WTC11 (cell line): ENCODE measurements around the gene DGCR2. TPM values are rescaled to one million over a fixed set of nuclear protein-coding genes. Genes with fewer than 3 reads are reported as not detected.

ENCODE experiments used
- ATAC-seq: fragments of 200-7000 bp; cut with Tn5 transposase; 2 replicates; pipeline ENCODE4 v1.10.0; 2021; ENCODE audit warnings: mild to moderate bottlenecking, moderate library complexity
- CTCF ChIA-PET: fragments of 300-600 bp; sonication (Branson Sonifier 250); formaldehyde crosslinking; loops from one replicate; lab custom pipeline; 2021; ENCODE audit warnings: antibody characterized with exemption; lab: Charles Lee
- POLR2A ChIA-PET: fragments of 350-600 bp; sonication (Branson Sonifier 250); formaldehyde crosslinking; loops from one replicate; lab custom pipeline; 2021; ENCODE audit warnings: antibody characterized with exemption; lab: Charles Lee
- DNase-seq: peaks from one replicate; pipeline ENCODE4 v3.0.0; 2021; ENCODE audit warnings: low spot score
- H3K27ac Mint-ChIP-seq: 2 replicates; pipeline ENCODE4 v1.8.0; 2021; ENCODE audit warnings: mixed read lengths
- H3K27me3 Mint-ChIP-seq: 2 replicates; pipeline ENCODE4 v1.8.0; 2021; ENCODE audit warnings: low read depth, mild to moderate bottlenecking, moderate library complexity, mixed read lengths
- H3K36me3 Mint-ChIP-seq: 2 replicates; pipeline ENCODE4 v1.8.0; 2021; ENCODE audit warnings: mixed read lengths
- H3K4me1 Mint-ChIP-seq: 2 replicates; pipeline ENCODE4 v1.8.0; 2022; ENCODE audit warnings: mixed read lengths
- H3K4me3 Mint-ChIP-seq: 2 replicates; pipeline ENCODE4 v1.8.0; 2021; ENCODE audit warnings: mild to moderate bottlenecking, moderate library complexity, mixed read lengths
- H3K9me3 Mint-ChIP-seq: 2 replicates; pipeline ENCODE4 v1.8.0; 2021; ENCODE audit warnings: mixed read lengths
- CREM ChIP-seq: sonication (generic); formaldehyde crosslinking; IDR thresholded peaks from 2 replicates; pipeline ENCODE4 v1.8.1; 2022; ENCODE audit warnings: mild to moderate bottlenecking, missing genetic modification reagents, moderate library complexity
- ELF4 ChIP-seq: sonication (generic); formaldehyde crosslinking; IDR thresholded peaks from 2 replicates; pipeline ENCODE4 v1.8.1; 2022; ENCODE audit warnings: low read depth, mild to moderate bottlenecking, moderate library complexity, missing genetic modification reagents
- FOXJ3 ChIP-seq: sonication (generic); formaldehyde crosslinking; IDR thresholded peaks from 2 replicates; pipeline ENCODE4 v1.9.0; 2021; ENCODE audit warnings: missing genetic modification reagents, mild to moderate bottlenecking, borderline replicate concordance
- GRHL2 ChIP-seq: fragments of 250-450 bp; sonication (Bioruptor Pico); IDR thresholded peaks from 2 replicates; pipeline ENCODE4 v1.8.0; 2022; ENCODE audit warnings: mild to moderate bottlenecking, moderate library complexity; ENCODE audit not compliant: insufficient replicate concordance, severe bottlenecking
- MYBL2 ChIP-seq: sonication (generic); formaldehyde crosslinking; IDR thresholded peaks from 2 replicates; pipeline ENCODE4 v1.8.1; 2023; ENCODE audit warnings: mild to moderate bottlenecking, moderate library complexity, missing genetic modification reagents
- OVOL2 ChIP-seq: fragments of 250-450 bp; sonication (Bioruptor Pico); IDR thresholded peaks from 2 replicates; pipeline ENCODE4 v1.9.0; 2021; ENCODE audit warnings: mild to moderate bottlenecking, borderline replicate concordance
- RELA ChIP-seq: sonication (generic); formaldehyde crosslinking; IDR thresholded peaks from 2 replicates; pipeline ENCODE4 v1.8.1; 2022; ENCODE audit warnings: missing genetic modification reagents, mild to moderate bottlenecking, borderline replicate concordance
- RORB ChIP-seq: fragments of 250-450 bp; sonication (Bioruptor Pico); IDR thresholded peaks from 2 replicates; pipeline ENCODE4 v1.9.0; 2021; ENCODE audit warnings: mild to moderate bottlenecking
- TEAD4 ChIP-seq: sonication (generic); formaldehyde crosslinking; IDR thresholded peaks from 2 replicates; pipeline ENCODE4 v1.8.0; 2022; ENCODE audit warnings: mild to moderate bottlenecking, missing genetic modification reagents
- ZNF138 ChIP-seq: sonication (generic); formaldehyde crosslinking; conservative IDR thresholded peaks from 2 replicates; pipeline ENCODE4 v1.8.1; 2022; ENCODE audit warnings: mild to moderate bottlenecking, moderate library complexity, missing genetic modification reagents
- ZNF219 ChIP-seq: sonication (generic); formaldehyde crosslinking; IDR thresholded peaks from 2 replicates; pipeline ENCODE4 v1.8.0; 2023; ENCODE audit warnings: missing genetic modification reagents, mild to moderate bottlenecking, borderline replicate concordance
- ZNF416 ChIP-seq: fragments of 250-450 bp; sonication (Bioruptor Pico); IDR thresholded peaks from 2 replicates; pipeline ENCODE4 v1.9.0; 2021; ENCODE audit warnings: mild to moderate bottlenecking, inconsistent platforms
- total RNA-seq: library from RNA; stranded (reverse); gene quantifications from 3 replicates; pipeline ENCODE4 v1.2.3, GENCODE V29; 2021
- TF ChIP-seq, protein P1 (sequence below): sonication (generic); formaldehyde crosslinking; conservative IDR thresholded peaks from 2 replicates; pipeline ENCODE4 v1.8.1; 2022; ENCODE audit warnings: mild to moderate bottlenecking, missing genetic modification reagents
- TF ChIP-seq, protein P2 (sequence below): sonication (generic); formaldehyde crosslinking; IDR thresholded peaks from 2 replicates; pipeline ENCODE4 v1.8.0; 2022; ENCODE audit warnings: mild to moderate bottlenecking, missing genetic modification reagents
- TF ChIP-seq, protein P3 (sequence below): fragments of 200-600 bp; IDR thresholded peaks from 2 replicates; pipeline ENCODE4 v1.8.0; 2022; ENCODE audit warnings: antibody characterized with exemption
- TF ChIP-seq, protein P4 (sequence below): fragments of 250-450 bp; sonication (Bioruptor Pico); conservative IDR thresholded peaks from 2 replicates; pipeline ENCODE4 v1.9.0; 2021; ENCODE audit warnings: mild to moderate bottlenecking
- TF ChIP-seq, protein P5 (sequence below): sonication (generic); formaldehyde crosslinking; IDR thresholded peaks from 2 replicates; pipeline ENCODE4 v1.8.1; 2023; ENCODE audit warnings: mild to moderate bottlenecking, missing genetic modification reagents, moderate library complexity
- TF ChIP-seq, protein P6 (sequence below): fragments of 250-450 bp; sonication (Bioruptor Pico); IDR thresholded peaks from 2 replicates; pipeline ENCODE4 v1.9.0; 2021; ENCODE audit warnings: moderate library complexity, mild to moderate bottlenecking, inconsistent platforms, borderline replicate concordance
- TF ChIP-seq, protein P7 (sequence below): sonication (generic); formaldehyde crosslinking; IDR thresholded peaks from 2 replicates; pipeline ENCODE4 v1.8.1; 2022; ENCODE audit warnings: missing genetic modification reagents, borderline replicate concordance
- TF ChIP-seq, protein P8 (sequence below): fragments of 250-450 bp; sonication (Bioruptor Pico); IDR thresholded peaks from 2 replicates; pipeline ENCODE4 v1.8.0; 2021; ENCODE audit warnings: mild to moderate bottlenecking

The DGCR2 gene
- total RNA-seq, 1 experiment from 2014 or later: 64.2 TPM

DNA sequence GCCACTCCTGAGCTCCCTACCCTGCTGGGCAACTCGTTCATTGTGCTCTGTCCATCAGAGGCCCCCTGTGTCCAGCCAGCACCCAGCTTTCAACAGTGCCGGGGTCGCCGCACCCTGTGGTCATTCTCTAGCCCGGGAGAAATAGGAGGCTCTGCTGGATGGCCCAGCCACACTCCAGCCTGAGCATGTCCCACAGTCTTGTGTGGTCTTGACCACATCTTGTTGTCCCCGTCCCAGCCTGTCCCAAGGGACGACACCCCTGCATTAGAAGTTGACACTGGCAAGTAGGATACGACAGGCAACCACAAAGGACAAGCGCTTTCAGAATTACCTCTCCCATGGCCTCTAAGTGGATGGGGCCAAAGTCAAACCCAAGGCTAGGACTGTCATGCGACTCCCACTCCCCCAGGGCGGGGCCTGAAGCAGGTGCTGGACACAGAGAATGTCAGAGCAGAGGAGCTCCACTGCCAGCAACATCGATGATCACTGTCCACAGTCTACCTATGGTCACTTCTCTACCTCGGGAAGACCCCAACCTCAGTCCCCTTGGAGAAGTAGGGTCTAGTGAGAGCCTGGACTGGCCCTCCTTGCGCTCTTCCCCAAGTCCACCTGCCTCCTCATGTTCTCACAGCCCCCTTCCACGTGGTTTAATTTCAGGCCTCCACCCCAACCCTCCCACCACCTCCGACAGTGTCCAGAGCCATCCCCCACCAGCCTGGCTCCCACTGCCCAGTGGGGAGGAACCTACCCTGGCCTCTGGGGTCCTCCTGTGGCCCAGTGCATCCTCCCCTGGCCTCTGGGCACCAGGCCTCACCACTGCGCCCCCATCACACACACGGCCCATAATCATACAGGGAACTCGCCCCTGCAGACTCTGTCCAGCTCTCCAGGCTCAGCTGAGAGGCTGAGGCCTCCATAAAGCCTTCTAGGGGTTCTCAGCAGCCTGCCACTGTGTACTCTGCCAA, 4.4 kb upstream of the DGCR2 start:
- Mint-ChIP-seq H3K36me3 (0 out of 2 replicates have a peak, but pooled peaks cover 2% of the 10 kb centered on the region), H3K27me3 (no peaks in the 10 kb centered on the region; the same call in 1 of the 2 replicates), H3K4me3 (no peak overlapping the region), H3K9me3 (no peaks in the 10 kb centered on the region), H3K4me1 (peaks cover 9% of the 10 kb centered on the region), H3K27ac (no peak overlapping the region)
- CTCF ChIA-PET: interaction anchor here (1.0 to 1.6 kb wide), 2 partner anchors 18 to 53 kb away, joined by 3 to 7 read pairs; partner anchors contain the start of gene ESS2
- DNase-seq (no peak), ATAC-seq (no peak)
- POLR2A ChIA-PET: interaction anchor here (0.6 kb wide), 1 partner anchor 23 kb away, joined by 4 read pairs; no protein-coding TSS in a partner anchor
- TF ChIP-seq GRHL2 (CRISPR knock-in tag) (no peak), ELF4 (CRISPR knock-in tag) (no peak), ZNF138 (CRISPR knock-in tag) (no peak), FOXJ3 (CRISPR knock-in tag) (no peak), RELA (CRISPR knock-in tag) (no peak), TEAD4 (CRISPR knock-in tag) (no peak), RORB (CRISPR knock-in tag) (no peak)
- TF ChIP-seq, protein P1, sequence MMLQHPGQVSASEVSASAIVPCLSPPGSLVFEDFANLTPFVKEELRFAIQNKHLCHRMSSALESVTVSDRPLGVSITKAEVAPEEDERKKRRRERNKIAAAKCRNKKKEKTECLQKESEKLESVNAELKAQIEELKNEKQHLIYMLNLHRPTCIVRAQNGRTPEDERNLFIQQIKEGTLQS (CRISPR knock-in tag): no peak
- TF ChIP-seq, protein P2, sequence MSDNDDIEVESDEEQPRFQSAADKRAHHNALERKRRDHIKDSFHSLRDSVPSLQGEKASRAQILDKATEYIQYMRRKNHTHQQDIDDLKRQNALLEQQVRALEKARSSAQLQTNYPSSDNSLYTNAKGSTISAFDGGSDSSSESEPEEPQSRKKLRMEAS (CRISPR knock-in tag): no peak
- TF ChIP-seq, protein P3, sequence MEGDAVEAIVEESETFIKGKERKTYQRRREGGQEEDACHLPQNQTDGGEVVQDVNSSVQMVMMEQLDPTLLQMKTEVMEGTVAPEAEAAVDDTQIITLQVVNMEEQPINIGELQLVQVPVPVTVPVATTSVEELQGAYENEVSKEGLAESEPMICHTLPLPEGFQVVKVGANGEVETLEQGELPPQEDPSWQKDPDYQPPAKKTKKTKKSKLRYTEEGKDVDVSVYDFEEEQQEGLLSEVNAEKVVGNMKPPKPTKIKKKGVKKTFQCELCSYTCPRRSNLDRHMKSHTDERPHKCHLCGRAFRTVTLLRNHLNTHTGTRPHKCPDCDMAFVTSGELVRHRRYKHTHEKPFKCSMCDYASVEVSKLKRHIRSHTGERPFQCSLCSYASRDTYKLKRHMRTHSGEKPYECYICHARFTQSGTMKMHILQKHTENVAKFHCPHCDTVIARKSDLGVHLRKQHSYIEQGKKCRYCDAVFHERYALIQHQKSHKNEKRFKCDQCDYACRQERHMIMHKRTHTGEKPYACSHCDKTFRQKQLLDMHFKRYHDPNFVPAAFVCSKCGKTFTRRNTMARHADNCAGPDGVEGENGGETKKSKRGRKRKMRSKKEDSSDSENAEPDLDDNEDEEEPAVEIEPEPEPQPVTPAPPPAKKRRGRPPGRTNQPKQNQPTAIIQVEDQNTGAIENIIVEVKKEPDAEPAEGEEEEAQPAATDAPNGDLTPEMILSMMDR: no peak
- TF ChIP-seq, protein P4, sequence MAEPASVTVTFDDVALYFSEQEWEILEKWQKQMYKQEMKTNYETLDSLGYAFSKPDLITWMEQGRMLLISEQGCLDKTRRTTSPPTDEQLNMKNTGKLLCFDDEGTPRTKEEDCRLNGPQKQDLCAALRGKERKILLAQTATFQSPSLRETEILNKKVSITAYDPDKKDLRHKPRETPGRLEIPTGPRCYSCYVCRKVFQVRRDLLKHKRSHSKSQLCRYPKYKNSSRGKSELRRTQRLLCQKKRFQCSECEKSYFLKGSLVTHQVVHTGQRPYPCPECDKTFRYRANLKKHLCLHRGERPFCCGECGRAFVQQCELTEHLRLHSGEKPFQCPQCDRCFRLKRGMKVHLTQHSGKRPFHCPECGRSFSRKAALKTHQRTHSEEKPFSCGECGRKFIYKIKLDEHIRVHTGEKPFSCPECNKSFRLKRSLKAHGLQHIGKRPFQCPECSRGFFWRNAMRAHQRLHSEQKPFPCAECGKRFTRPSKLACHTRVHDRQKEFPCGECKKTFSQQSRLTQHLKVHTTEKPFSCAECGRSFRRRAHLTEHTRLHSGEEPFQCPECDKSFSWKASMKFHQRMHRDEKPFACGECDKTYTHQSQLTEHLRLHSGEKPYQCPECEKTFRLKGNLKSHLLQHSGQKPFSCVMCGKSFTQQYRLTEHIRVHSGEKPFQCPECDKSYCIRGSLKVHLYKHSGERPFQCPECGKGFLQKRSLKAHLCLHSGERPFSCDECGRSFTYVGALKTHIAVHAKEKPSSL (CRISPR knock-in tag): no peak
- TF ChIP-seq, protein P5, sequence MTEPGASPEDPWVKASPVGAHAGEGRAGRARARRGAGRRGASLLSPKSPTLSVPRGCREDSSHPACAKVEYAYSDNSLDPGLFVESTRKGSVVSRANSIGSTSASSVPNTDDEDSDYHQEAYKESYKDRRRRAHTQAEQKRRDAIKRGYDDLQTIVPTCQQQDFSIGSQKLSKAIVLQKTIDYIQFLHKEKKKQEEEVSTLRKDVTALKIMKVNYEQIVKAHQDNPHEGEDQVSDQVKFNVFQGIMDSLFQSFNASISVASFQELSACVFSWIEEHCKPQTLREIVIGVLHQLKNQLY (CRISPR knock-in tag): no peak

DNA sequence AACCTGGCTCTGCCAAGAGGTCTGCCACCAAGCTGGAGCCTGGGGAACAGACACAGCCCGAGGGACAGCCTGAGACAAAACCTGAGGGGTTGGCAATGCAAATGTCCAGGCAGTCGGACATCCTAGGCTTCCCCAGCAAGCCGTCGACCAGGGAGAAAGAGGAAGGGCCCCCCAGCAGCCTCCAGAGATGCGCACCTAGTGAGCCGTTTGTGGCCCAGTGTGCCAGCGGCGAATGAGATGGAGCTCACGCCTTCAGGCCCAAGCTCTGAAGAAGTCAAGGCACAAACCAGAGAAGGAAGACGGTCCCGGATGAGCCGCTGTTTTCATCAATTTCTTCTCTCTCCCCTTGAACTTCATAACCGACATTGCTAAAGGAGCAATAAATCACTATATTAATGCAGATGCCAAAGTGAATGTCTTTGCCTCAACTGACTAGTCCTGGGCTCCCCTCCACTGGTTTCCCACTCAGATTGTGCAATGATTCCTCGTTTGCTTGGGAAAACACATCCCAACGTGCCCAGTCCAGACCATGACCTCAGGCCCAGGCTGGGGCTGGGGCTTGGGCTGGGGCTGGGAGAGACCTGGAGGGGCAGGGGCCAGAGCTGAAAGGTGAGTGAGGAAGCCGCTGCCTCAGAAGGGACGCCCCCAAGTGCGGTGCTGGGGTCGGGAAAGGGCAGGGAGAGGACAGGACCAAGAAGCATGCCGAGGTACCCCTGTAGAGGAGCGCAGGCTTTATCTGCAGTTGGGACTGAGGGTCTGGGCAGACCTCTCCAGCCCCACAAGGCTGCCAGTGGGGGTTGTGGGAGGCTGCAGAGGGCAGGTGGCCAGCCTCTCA, 3.5 kb upstream of the DGCR2 start:
- no peaks in the 10 kb centered on the region for H3K9me3 Mint-ChIP-seq
- TF ChIP-seq CREM (no peak), ZNF416 (CRISPR knock-in tag) (no peak), MYBL2 (CRISPR knock-in tag) (no peak), ZNF219 (CRISPR knock-in tag) (no peak), OVOL2 (CRISPR knock-in tag) (no peak)
- TF ChIP-seq, protein P6, sequence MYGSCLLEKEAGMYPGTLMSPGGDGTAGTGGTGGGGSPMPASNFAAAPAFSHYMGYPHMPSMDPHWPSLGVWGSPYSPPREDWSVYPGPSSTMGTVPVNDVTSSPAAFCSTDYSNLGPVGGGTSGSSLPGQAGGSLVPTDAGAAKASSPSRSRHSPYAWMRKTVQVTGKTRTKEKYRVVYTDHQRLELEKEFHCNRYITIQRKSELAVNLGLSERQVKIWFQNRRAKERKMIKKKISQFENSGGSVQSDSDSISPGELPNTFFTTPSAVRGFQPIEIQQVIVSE (CRISPR knock-in tag): no peak
- TF ChIP-seq, protein P7, sequence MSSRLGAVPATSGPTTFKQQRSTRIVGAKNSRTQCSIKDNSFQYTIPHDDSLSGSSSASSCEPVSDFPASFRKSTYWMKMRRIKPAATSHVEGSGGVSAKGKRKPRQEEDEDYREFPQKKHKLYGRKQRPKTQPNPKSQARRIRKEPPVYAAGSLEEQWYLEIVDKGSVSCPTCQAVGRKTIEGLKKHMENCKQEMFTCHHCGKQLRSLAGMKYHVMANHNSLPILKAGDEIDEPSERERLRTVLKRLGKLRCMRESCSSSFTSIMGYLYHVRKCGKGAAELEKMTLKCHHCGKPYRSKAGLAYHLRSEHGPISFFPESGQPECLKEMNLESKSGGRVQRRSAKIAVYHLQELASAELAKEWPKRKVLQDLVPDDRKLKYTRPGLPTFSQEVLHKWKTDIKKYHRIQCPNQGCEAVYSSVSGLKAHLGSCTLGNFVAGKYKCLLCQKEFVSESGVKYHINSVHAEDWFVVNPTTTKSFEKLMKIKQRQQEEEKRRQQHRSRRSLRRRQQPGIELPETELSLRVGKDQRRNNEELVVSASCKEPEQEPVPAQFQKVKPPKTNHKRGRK (CRISPR knock-in tag): no peak
- TF ChIP-seq, protein P8, sequence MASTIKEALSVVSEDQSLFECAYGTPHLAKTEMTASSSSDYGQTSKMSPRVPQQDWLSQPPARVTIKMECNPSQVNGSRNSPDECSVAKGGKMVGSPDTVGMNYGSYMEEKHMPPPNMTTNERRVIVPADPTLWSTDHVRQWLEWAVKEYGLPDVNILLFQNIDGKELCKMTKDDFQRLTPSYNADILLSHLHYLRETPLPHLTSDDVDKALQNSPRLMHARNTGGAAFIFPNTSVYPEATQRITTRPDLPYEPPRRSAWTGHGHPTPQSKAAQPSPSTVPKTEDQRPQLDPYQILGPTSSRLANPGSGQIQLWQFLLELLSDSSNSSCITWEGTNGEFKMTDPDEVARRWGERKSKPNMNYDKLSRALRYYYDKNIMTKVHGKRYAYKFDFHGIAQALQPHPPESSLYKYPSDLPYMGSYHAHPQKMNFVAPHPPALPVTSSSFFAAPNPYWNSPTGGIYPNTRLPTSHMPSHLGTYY (CRISPR knock-in tag): no peak
- no peak for ATAC-seq
- H3K4me1 Mint-ChIP-seq: peaks cover 16% of the 10 kb centered on the region
- H3K36me3 Mint-ChIP-seq: no peaks in the 10 kb centered on the region
- H3K4me3 Mint-ChIP-seq: no peak overlapping the region
- no peak for DNase-seq
- no peak overlapping the region for H3K27ac Mint-ChIP-seq
- ChIA-PET CTCF (no interaction called here), POLR2A (interaction anchor here (0.6 kb wide), 1 partner anchor 22 kb away, joined by 4 read pairs; no protein-coding TSS in a partner anchor)
- H3K27me3 Mint-ChIP-seq: no peaks in the 10 kb centered on the region; the same call in 1 of the 2 replicates
